Natural killer cell (primary cell): ENCODE measurements around the gene WDFY4. TPM values are rescaled to one million over a fixed set of nuclear protein-coding genes. Genes with fewer than 3 reads are reported as not detected.

ENCODE experiments used
- ATAC-seq, 3 donors: fragments of 150-1000 bp in 2 of 3; fragments of 200-7000 bp in 1 of 3; cut with Tn5 transposase; 1 replicate in 1 of 3; 2 replicates in 2 of 3; pipeline ENCODE4 v1.10.0; 2021; ENCODE audit warnings: mild to moderate bottlenecking in 2 of 3, moderate library complexity in 2 of 3
- DNase-seq, 2 donors: peaks; one replicate each; pipeline versions ENCODE4 v3.0.0 to v3.0.0-alpha.2; 2013 to 2021; ENCODE audit warnings: mixed read lengths in 1 of 2
- H3K27ac ChIP-seq: one replicate; pipeline ENCODE4 v1.5.1; 2013; ENCODE audit warnings: mild to moderate bottlenecking, low read length
- H3K27me3 ChIP-seq: one replicate; pipeline ENCODE4 v1.6.1; 2013; ENCODE audit warnings: low read length; ENCODE audit not compliant: control insufficient read depth, insufficient read depth
- H3K36me3 ChIP-seq: one replicate; pipeline ENCODE4 v1.6.1; 2013; ENCODE audit warnings: low read length; ENCODE audit not compliant: control insufficient read depth, insufficient read depth
- H3K4me1 ChIP-seq: one replicate; pipeline ENCODE4 v1.6.1; 2013; ENCODE audit warnings: low read length; ENCODE audit not compliant: control insufficient read depth, insufficient read depth
- H3K4me3 ChIP-seq: one replicate; pipeline ENCODE4 v1.5.1; 2013; ENCODE audit warnings: low read length
- H3K9me3 ChIP-seq: one replicate; pipeline ENCODE4 v1.6.1; 2013; ENCODE audit warnings: low read length; ENCODE audit not compliant: control insufficient read depth, insufficient read depth
- H3K27ac Mint-ChIP-seq, 2 donors: one replicate each; pipeline ENCODE4 v1.8.0; 2022; ENCODE audit warnings: mild to moderate bottlenecking in 2 of 2, mixed read lengths in 2 of 2, moderate library complexity in 1 of 2
- H3K27me3 Mint-ChIP-seq, 2 donors: one replicate each; pipeline ENCODE4 v1.8.0; 2022; ENCODE audit warnings: low read depth in 2 of 2, mixed read lengths in 2 of 2
- H3K36me3 Mint-ChIP-seq: one replicate; pipeline ENCODE4 v1.8.0; 2022; ENCODE audit warnings: mixed read lengths
- H3K4me1 Mint-ChIP-seq, 2 donors: one replicate each; pipeline ENCODE4 v1.8.0; 2022; ENCODE audit warnings: mixed read lengths in 2 of 2
- H3K4me3 Mint-ChIP-seq: one replicate; pipeline ENCODE4 v1.8.0; 2022; ENCODE audit warnings: mild to moderate bottlenecking, moderate library complexity, mixed read lengths
- H3K9me3 Mint-ChIP-seq, 2 donors: one replicate each; pipeline ENCODE4 v1.8.0; 2022; ENCODE audit warnings: mixed read lengths in 2 of 2
- WGBS: methylation state at CpG from one replicate; pipeline ENCODE4 v1.1.7; 2013; ENCODE audit warnings: missing lambda C conversion rate; ENCODE audit not compliant: insufficient coverage; 5-methylcytosine and 5-hydroxymethylcytosine counted together
- intact Hi-C: fragments of 100-400 bp; cut with micrococcal nuclease; formaldehyde crosslinking; loops from one replicate; pipeline ENCODE4 v1.14.2; 2022
- total RNA-seq, 4 donors: library from RNA; stranded (reverse); fragments of 120-200 nt in 1 of 4; gene quantifications; one replicate each; pipeline versions ENCODE4 v1.2.3 to v1.2.4, GENCODE V29; 2013 to 2022
- TF ChIP-seq, protein P1 (sequence below): fragments of 200-600 bp; IDR thresholded peaks from one replicate; pipeline ENCODE4 v1.8.0; 2022; ENCODE audit warnings: antibody characterized with exemption

WDFY4 gene
- total RNA-seq, 3 donors from 2014 or later (not counting 1 experiment from before 2014, with no cell fraction given), result 1.7 to 8.4 (median 3.5) TPM

DNA sequence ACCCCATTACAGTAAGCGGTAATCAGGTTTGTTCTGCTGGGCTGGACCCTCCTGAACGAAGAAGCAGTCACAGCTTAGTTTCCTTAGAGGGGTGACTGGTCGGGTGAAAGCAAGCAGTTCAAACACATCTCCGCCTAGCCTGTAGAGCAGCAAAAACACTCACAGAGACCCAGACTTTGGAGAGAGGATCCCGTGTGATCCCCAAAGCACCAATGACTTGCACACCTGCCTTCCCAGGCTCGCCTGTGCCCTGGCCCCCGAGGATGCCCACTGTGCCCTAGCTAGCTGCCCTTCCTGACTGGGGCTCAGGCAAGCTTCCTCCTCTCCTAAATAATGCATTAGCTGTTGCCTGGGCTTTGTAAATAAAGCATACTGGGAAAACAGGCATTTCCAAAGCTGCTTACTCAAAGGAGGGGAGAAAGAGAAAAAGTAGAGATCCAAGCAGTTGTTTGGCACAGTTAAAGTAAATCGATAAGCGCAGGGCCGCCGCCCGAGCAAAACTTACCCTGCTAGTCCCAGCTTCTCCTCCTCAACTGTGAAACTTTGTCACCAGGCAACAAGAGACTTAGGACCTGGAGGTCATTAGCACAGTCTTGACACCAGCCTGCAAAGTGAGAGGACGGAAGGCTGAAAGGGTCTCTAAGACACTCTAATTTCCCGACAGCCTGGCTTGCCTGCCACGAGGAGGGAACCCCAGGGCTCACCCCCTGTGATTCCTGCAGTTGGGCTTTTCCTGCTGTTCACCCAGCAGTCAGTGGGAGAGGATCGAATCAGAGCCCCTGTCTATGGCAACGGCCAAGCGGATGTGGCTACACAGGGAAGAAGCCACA, 250.2 kb downstream of the WDFY4 start:
- Mint-ChIP-seq H3K36me3 (no peaks in the 10 kb centered on the region), H3K27ac (no peak overlapping the region), H3K4me3 (no peak overlapping the region), H3K27me3 (peaks cover 0 to 2% of the 10 kb centered on the region in 2 donors), H3K9me3 (no peaks in the 10 kb centered on the region), H3K4me1 (no peaks in the 10 kb centered on the region)
- no peak overlapping the region for H3K4me3 ChIP-seq
- H3K9me3 ChIP-seq, result no peaks in the 10 kb centered on the region
- no peaks in the 10 kb centered on the region for H3K4me1 ChIP-seq
- TF ChIP-seq, protein P1, sequence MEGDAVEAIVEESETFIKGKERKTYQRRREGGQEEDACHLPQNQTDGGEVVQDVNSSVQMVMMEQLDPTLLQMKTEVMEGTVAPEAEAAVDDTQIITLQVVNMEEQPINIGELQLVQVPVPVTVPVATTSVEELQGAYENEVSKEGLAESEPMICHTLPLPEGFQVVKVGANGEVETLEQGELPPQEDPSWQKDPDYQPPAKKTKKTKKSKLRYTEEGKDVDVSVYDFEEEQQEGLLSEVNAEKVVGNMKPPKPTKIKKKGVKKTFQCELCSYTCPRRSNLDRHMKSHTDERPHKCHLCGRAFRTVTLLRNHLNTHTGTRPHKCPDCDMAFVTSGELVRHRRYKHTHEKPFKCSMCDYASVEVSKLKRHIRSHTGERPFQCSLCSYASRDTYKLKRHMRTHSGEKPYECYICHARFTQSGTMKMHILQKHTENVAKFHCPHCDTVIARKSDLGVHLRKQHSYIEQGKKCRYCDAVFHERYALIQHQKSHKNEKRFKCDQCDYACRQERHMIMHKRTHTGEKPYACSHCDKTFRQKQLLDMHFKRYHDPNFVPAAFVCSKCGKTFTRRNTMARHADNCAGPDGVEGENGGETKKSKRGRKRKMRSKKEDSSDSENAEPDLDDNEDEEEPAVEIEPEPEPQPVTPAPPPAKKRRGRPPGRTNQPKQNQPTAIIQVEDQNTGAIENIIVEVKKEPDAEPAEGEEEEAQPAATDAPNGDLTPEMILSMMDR, result no peak
- ATAC-seq (peak in 1 of 3 donors; percentile 17), DNase-seq (no peak)
- WGBS, result 88% methylated on average over 18 of the region's 18 CpGs
- no peaks in the 10 kb centered on the region for H3K27me3 ChIP-seq
- intact Hi-C loops, result no loop called here
- H3K36me3 ChIP-seq, result no peaks in the 10 kb centered on the region
- H3K27ac ChIP-seq, result no peak overlapping the region

DNA sequence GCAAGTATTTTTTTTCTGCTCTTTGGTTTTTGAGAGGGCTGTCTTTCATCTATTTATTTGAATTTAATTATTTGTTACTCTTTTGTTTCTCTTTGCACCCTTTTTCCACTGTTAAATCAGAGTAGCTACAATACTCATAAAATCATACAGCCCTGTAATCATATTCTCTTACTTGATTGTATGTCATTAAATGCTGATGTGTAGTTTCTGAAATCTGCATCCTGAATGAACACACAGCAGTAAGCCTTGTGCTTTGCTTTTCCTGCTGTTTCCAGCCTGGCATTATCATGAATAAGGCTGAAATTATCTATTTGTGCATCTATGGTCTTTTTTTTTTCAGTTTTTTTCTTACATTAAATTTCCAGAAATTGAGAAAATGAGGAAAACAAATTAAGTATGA, 250.9 kb downstream of the WDFY4 start:
- no peak overlapping the region for H3K27ac Mint-ChIP-seq
- TF ChIP-seq, protein P1, result no peak
- no peak overlapping the region for H3K4me3 Mint-ChIP-seq
- no peak for ATAC-seq
- Histone ChIP-seq H3K36me3 (no peaks in the 10 kb centered on the region), H3K4me3 (no peak overlapping the region), H3K27me3 (no peaks in the 10 kb centered on the region), H3K4me1 (no peaks in the 10 kb centered on the region), H3K9me3 (no peaks in the 10 kb centered on the region), H3K27ac (no peak overlapping the region)
- no peaks in the 10 kb centered on the region for H3K36me3 Mint-ChIP-seq
- H3K4me1 Mint-ChIP-seq, result no peaks in the 10 kb centered on the region
- DNase-seq, result no peak
- H3K27me3 Mint-ChIP-seq, result peaks cover 0 to 6% of the 10 kb centered on the region in 2 donors
- intact Hi-C loops, result no loop called here
- H3K9me3 Mint-ChIP-seq, result no peaks in the 10 kb centered on the region

DNA sequence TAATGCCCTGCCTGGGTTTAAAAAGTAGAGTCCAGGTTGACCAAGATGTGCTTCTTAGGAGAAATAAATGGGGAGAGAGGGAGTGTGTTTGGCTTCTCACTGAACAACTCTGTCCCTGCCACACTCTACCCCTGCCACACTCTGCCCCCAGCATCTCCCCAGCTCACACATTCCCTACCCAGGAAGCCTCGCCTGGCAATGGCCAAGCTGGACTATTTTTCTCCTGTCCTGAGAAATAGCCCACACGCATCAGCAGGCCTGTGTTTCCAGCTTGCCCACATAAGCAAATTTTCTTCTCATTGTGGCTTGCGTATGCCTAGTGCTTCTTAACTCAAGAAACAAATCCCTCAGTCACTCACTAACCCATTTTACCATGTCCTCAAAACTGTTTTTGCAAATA, 253.1 kb downstream of the WDFY4 start:
- TF ChIP-seq, protein P1, result no peak
- 84% methylated on average over 3 of the region's 3 CpGs for WGBS
- ATAC-seq, result no peak

DNA sequence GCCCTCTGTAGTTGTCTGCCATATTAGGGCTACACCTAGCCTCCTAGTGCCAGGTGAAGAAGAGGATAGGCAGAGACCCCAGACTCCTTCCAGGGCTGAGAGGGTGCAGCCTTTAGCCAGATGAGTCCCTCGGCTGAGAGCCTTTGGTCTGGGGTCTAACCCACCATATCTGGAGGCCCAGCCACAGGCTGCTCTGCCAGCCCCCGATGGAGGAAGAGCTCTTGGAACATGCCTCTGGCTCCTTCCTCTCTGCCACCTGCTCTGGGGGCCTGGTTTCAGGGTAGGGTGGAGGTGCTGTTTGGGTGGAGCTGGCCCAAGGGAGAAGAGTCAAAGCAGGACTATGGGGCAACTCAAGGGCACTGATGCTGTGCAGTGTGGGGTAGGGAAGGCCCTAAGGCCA, 253.6 kb downstream of the WDFY4 start:
- Mint-ChIP-seq H3K36me3 (no peaks in the 10 kb centered on the region), H3K27ac (no peak overlapping the region), H3K9me3 (no peaks in the 10 kb centered on the region), H3K27me3 (peaks cover 0 to 9% of the 10 kb centered on the region in 2 donors), H3K4me3 (no peak overlapping the region), H3K4me1 (no peaks in the 10 kb centered on the region)
- Histone ChIP-seq H3K27me3 (no peaks in the 10 kb centered on the region), H3K4me3 (no peak overlapping the region), H3K9me3 (no peaks in the 10 kb centered on the region), H3K36me3 (no peaks in the 10 kb centered on the region), H3K27ac (no peak overlapping the region), H3K4me1 (no peaks in the 10 kb centered on the region)
- 74% methylated on average over 2 of the region's 2 CpGs for WGBS
- intact Hi-C loops, result no loop called here
- no peak for DNase-seq
- no peak for ATAC-seq
- TF ChIP-seq, protein P1, result no peak

More for the DNA sequence above, 253.1 kb downstream of the WDFY4 start:
- Mint-ChIP-seq H3K4me3 (no peak overlapping the region), H3K4me1 (no peaks in the 10 kb centered on the region), H3K9me3 (no peaks in the 10 kb centered on the region), H3K36me3 (no peaks in the 10 kb centered on the region), H3K27ac (no peak overlapping the region), H3K27me3 (peaks cover 0 to 9% of the 10 kb centered on the region in 2 donors)
- H3K27me3 ChIP-seq, result no peaks in the 10 kb centered on the region
- no peak overlapping the region for H3K27ac ChIP-seq
- no peaks in the 10 kb centered on the region for H3K36me3 ChIP-seq
- no peaks in the 10 kb centered on the region for H3K9me3 ChIP-seq
- H3K4me3 ChIP-seq, result no peak overlapping the region
- no peak for DNase-seq
- intact Hi-C loops, result no loop called here
- no peaks in the 10 kb centered on the region for H3K4me1 ChIP-seq
